D721Med (cell line): ENCODE results near the gene CUX1.

Source experiments
- DNase-seq: peaks from one replicate; pipeline ENCODE4 v3.0.0; 2011; ENCODE audit warnings: low spot score; ENCODE audit not compliant: insufficient read length
- FAIRE-seq: peaks from 2 replicates; lab custom pipeline; 2011; peaks lifted over from hg19 to GRCh38; lab: Jason Lieb, UNC
- TF ChIP-seq, protein P1 (sequence below): IDR thresholded peaks from 2 replicates; pipeline ENCODE4 v1.5.1; 2012; ENCODE audit warnings: mild to moderate bottlenecking, control low read depth; ENCODE audit not compliant: insufficient read depth; ENCODE audit errors: missing control alignments

CUX1 gene

GRCh38 chr7:102234801-102235550, 417.6 kb downstream of the CUX1 start:
- TF ChIP-seq, protein P1, sequence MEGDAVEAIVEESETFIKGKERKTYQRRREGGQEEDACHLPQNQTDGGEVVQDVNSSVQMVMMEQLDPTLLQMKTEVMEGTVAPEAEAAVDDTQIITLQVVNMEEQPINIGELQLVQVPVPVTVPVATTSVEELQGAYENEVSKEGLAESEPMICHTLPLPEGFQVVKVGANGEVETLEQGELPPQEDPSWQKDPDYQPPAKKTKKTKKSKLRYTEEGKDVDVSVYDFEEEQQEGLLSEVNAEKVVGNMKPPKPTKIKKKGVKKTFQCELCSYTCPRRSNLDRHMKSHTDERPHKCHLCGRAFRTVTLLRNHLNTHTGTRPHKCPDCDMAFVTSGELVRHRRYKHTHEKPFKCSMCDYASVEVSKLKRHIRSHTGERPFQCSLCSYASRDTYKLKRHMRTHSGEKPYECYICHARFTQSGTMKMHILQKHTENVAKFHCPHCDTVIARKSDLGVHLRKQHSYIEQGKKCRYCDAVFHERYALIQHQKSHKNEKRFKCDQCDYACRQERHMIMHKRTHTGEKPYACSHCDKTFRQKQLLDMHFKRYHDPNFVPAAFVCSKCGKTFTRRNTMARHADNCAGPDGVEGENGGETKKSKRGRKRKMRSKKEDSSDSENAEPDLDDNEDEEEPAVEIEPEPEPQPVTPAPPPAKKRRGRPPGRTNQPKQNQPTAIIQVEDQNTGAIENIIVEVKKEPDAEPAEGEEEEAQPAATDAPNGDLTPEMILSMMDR, result no peak
- DNase-seq (no peak), FAIRE-seq (no peak)

DNA sequence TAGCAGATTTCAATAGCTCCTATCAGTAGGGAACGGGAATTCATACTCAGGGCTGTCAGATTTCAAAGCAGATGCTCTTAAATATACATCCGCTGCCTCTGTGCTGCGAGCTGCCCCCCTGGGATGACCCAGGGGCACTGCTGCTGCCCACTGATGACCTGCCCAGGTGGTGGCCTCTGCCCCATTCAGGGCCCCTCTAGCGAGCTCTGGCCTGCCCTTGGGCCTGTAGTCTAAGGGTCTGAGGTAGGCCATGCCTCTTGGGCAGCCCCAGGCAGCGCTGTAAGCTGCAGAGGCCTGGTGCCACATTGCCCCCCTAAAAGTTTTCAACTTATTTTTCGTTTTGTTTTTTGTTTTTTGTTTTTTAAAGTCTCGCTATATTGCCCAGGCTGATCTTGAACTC, 418.7 kb downstream of the CUX1 start:
- FAIRE-seq (no peak), DNase-seq (no peak)
- TF ChIP-seq, protein P1, result no peak

DNA sequence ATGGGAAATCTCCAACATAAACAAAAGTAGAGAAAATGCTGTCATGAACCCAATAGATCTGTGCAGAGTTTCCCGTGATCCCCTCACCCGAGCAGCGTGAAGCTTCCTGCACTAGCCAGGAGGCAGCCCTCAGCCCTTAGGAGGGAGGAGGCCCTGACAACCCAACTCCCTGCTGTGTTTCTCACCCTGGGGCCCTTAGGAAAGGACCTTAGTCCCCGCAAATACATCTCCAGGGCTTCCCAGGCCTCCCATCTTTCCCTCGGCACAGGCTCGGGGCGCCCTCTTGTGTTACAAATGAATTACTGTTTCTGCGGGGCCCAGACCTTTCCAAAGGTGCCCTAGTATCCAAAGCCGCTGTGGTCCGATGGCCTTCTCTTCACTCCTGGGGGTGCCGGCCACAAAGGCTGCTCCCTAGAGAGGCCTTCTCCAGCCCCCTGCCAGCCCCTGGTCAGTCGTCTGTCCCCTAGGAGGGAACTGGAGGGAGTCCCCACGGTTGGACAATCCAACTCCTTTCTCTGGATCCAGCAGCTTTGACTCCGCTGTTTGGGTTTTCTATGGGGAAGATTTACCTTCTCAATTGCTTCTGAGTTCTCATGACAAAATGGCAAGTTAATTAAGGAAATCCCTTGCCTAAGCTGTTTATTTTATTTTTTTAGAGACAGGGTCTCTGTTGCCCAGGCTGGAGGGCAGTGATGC, 419.3 kb downstream of the CUX1 start:
- TF ChIP-seq, protein P1, result peak; percentile 73
- FAIRE-seq, result no peak
- DNase-seq, result peak; percentile 80

DNA sequence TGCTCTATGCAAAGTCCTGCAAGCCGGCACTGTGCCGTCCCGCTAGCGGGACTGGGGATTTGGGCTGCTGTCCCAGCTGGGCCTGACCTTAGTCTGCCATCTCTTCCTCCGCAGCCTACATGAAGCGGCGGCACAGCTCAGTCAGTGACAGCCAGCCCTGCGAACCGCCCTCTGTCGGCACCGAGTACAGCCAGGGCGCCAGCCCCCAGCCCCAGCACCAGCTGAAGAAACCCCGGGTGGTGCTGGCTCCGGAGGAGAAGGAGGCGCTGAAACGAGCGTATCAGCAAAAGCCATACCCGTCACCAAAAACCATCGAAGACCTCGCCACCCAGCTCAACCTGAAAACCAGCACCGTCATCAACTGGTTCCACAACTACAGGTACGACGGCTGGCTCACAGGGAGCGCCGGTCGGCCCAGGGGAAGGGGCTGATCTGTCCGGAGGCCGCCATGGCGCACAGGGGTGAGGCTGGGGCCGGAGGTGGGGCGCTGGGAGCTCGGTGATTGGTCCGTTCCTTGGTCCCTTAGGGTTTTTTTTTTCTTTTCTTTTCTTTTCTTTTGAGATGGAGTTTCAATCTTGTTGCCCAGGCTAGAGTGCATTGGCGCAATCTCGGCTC, 421.9 kb downstream of the CUX1 start:
- FAIRE-seq (no peak), DNase-seq (no peak)
- TF ChIP-seq, protein P1, result no peak

GRCh38 chr7:102241431-102241830, 424.0 kb downstream of the CUX1 start:
- DNase-seq (no peak), FAIRE-seq (no peak)
- TF ChIP-seq, protein P1, result no peak

DNA sequence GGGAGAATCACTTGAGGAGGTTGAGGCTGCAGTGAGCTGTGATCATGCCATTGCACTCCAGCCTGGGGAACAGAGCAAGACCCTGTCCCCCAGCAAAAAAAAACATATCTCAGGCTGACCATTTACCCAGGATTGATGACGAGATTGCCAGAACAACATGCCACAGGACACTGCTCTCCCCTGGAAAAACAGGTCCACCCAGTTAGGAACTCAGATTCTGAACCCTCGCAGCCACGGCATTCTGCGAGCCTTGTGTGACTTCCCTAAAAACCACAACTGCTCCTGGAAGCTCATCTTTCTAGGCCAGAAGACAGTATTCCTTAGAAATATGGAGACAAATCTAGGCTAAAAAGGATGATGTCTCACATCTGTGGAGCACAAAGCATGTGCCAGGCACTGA, 427.2 kb downstream of the CUX1 start:
- no peak for DNase-seq
- TF ChIP-seq, protein P1, result no peak
- FAIRE-seq, result no peak

DNA sequence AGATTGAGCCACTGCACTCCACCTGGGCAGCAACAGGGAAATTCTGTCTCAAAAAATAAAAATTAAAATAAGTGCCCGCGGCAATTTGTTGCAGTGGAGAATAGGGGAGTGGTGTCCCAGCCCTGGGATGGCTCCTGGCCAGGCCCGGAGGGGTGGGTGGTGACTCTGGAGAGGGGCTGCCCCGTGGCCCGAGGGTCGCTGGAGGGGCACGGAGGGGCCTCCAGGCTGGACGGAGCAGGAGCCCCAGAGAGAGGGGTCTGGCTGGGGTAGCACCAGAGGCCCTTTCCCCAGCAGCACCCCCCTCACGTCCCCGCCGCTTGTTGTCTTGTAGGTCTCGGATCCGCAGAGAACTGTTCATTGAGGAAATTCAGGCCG, 430.6 kb downstream of the CUX1 start:
- no peak for FAIRE-seq
- TF ChIP-seq, protein P1, result no peak
- no peak for DNase-seq
